Body of pancreas (tissue), 4 donors: ENCODE data around the gene USP53. TPM values are rescaled to one million over a fixed set of nuclear protein-coding genes. Genes with fewer than 3 reads are reported as not detected.

Experiments used
- ATAC-seq: fragments of 150-250 bp; one replicate; pipeline ENCODE4 v1.9.1; 2016
- DNase-seq, 4 donors: peaks; one replicate each; pipeline ENCODE4 v3.0.0-alpha.2; 2019
- H3K27ac ChIP-seq, 4 donors: fragments of 200-600 bp; sonication (generic); 1 replicate in 3 of 4; 2 replicates in 1 of 4; pipeline versions ENCODE4 v1.5.1 to v1.6.1; 2016 to 2019; ENCODE audit warnings: mild to moderate bottlenecking in 1 of 4, mixed read lengths in 1 of 4, moderate library complexity in 1 of 4
- H3K27me3 ChIP-seq, 2 donors: fragments of 200-600 bp; sonication (generic); one replicate each; pipeline ENCODE4 v1.6.0; 2016; ENCODE audit warnings: mild to moderate bottlenecking in 1 of 2
- H3K36me3 ChIP-seq, 2 donors: fragments of 200-600 bp; sonication (generic); replicated peaks in 1 of 2; 2 replicates each; pipeline ENCODE4 v1.5.1; 2016; ENCODE audit warnings: low read depth in 2 of 2; ENCODE audit not compliant: insufficient read depth in 1 of 2
- H3K4me1 ChIP-seq: fragments of 200-600 bp; sonication (generic); one replicate; pipeline ENCODE4 v1.6.0; 2016
- H3K4me3 ChIP-seq, 2 donors: fragments of 200-600 bp; sonication (generic); 1 replicate in 1 of 2; 2 replicates in 1 of 2; pipeline ENCODE4 v1.5.1; 2016 to 2019
- H3K9me3 ChIP-seq, 3 donors: fragments of 200-600 bp; sonication (generic); 1 replicate in 2 of 3; 2 replicates in 1 of 3; pipeline ENCODE4 v1.5.1; 2016
- CTCF ChIP-seq, 7 experiments: fragments of 450-650 bp in 4 of 7; fragments of 200-600 bp in 3 of 7; sonication (generic) in 3 of 7; IDR thresholded peaks; one replicate each; pipeline ENCODE4 v1.5.1; 2016 to 2019; ENCODE audit warnings: antibody characterized with exemption in 7 of 7
- POLR2A ChIP-seq, 3 donors: fragments of 450-650 bp; IDR thresholded peaks; one replicate each; pipeline ENCODE4 v1.6.1; 2016; ENCODE audit warnings: antibody characterized with exemption in 3 of 3, mild to moderate bottlenecking in 2 of 3
- WGBS, 2 donors: methylation state at CpG; one replicate each; pipeline ENCODE4 v1.1.5; 2017; 5-methylcytosine and 5-hydroxymethylcytosine counted together
- intact Hi-C: fragments of 100-400 bp; cut with DNase I; formaldehyde crosslinking; loops from one replicate; pipeline ENCODE4 v1.15.1; 2023
- total RNA-seq, 2 donors: library from RNA; depleted of rRNA; stranded (reverse); fragments of >200 nt; gene quantifications; one replicate each; pipeline ENCODE4 v1.1.0, GENCODE V29; 2016

The USP53 gene
- total RNA-seq, 2 donors from 2014 or later, result 47.5 to 77.6 TPM

DNA sequence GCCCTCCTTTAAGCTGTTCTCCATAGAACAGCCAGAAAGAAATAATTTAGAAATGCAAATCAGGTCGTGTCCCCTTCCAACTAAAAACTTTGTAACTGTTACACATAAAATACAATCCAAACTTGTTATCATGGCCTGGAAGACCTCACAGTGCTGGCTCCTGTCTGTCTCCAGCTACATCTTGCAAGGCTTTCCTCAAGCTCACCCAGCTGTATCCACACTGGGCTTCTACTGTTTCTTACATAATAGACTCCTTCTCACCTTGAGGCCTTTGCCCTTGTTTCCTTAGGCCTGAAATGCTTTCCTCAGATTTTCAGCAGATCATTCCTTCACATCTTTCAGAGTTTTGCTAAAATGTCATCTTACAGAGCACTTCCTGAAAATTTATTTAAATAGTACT lies 33.5 kb upstream of the USP53 start:
- intact Hi-C loops, result no loop called here
- H3K27ac ChIP-seq, result no peak overlapping the region
- no peaks in the 10 kb centered on the region for H3K4me1 ChIP-seq
- H3K4me3 ChIP-seq, result no peak overlapping the region
- ATAC-seq (no peak), DNase-seq (no peak)
- no peaks in the 10 kb centered on the region for H3K9me3 ChIP-seq
- TF ChIP-seq POLR2A (IDR thresholded peaks at IDR 0.05) (no peak), CTCF (IDR thresholded peaks at IDR 0.05) (no peak)
- no peaks in the 10 kb centered on the region for H3K27me3 ChIP-seq
- WGBS, 2 donors, result 67 to 86% methylated on average over 1 of the region's 1 CpG
- H3K36me3 ChIP-seq, result no peaks in the 10 kb centered on the region

DNA sequence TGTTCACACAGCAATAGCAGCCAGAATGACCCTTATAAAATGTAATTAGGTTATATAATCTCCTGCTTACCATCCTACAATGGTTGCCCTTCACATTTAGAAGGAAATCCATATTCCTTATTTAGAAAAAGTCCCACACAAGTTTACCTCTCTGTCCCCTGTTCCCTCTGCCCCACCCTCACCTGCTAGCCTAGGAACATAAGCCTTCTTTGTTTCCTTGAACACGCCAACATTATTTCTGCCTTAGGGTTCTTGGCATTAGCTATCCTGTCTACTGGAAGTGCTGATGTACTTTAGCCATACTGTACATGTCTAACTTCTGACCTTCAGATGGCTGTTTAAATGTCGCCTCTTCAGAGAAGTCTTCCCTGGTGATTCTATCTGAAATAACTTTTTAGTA lies 28.4 kb upstream of the USP53 start:
- Histone ChIP-seq H3K4me3 (no peak overlapping the region), H3K9me3 (no peaks in the 10 kb centered on the region), H3K27me3 (no peaks in the 10 kb centered on the region), H3K27ac (no peak overlapping the region), H3K36me3 (no peaks in the 10 kb centered on the region), H3K4me1 (peaks cover 11% of the 10 kb centered on the region)
- no peak for DNase-seq
- intact Hi-C loops, result no loop called here
- 81 to 87% methylated on average over 2 of the region's 2 CpGs for WGBS, 2 donors
- ATAC-seq, result no peak
- TF ChIP-seq CTCF (IDR thresholded peaks at IDR 0.05), result no peak
- TF ChIP-seq POLR2A (IDR thresholded peaks at IDR 0.05), result no peak

GRCh38 chr4:119189638-119190037 lies 22.9 kb upstream of the USP53 start:
- H3K4me1 ChIP-seq, result peaks cover 19% of the 10 kb centered on the region
- peak; percentile 91 for ATAC-seq

GRCh38 chr4:119190354-119190753 lies 22.2 kb upstream of the USP53 start:
- H3K4me3 ChIP-seq, result no peak overlapping the region
- TF ChIP-seq POLR2A (IDR thresholded peaks at IDR 0.05) (no peak), CTCF (IDR thresholded peaks at IDR 0.05) (no peak)
- peak overlapping the region in 1 of 4 donors; percentile 63 for H3K27ac ChIP-seq
- WGBS, 2 donors, result 84 to 91% methylated on average over 2 of the region's 2 CpGs
- ATAC-seq, result no peak
- H3K36me3 ChIP-seq, result no peaks in the 10 kb centered on the region
- H3K27me3 ChIP-seq, result no peaks in the 10 kb centered on the region
- no peaks in the 10 kb centered on the region for H3K9me3 ChIP-seq
- no peak for DNase-seq
- intact Hi-C loops, result no loop called here
- H3K4me1 ChIP-seq, result peaks cover 19% of the 10 kb centered on the region

More at GRCh38 chr4:119189638-119190037, 22.9 kb upstream of the USP53 start:
- DNase-seq, result peak in 1 of 4 donors; percentile 22
- intact Hi-C loops, result no loop called here
- Histone ChIP-seq H3K4me3 (no peak overlapping the region), H3K36me3 (no peaks in the 10 kb centered on the region), H3K9me3 (no peaks in the 10 kb centered on the region), H3K27ac (peak overlapping the region in 2 of 4 donors; percentile 56 to 63), H3K27me3 (no peaks in the 10 kb centered on the region)
- TF ChIP-seq CTCF (IDR thresholded peaks at IDR 0.05) (no peak), POLR2A (IDR thresholded peaks at IDR 0.05) (no peak)
- WGBS, 2 donors, result 3 to 6% methylated on average over 1 of the region's 1 CpG

DNA sequence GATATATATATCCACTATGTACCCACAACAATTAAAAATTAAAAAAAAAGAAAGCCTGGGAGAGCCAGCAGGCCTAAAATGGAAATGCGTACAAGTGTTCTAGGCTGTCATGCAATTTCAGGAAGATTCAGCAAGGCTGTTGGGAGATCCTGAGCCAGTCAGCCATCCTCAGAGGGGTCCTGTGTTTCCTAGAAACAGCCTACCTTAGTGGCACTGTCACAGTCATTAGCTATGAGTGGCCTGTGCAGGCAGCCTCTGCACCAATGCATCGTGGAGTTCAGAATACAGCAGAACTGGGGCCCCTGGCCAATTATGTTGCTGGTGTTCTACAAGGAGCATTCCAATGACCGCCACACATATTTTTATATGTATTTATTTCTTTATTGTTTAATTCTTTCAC lies 21.0 kb upstream of the USP53 start:
- DNase-seq (no peak), ATAC-seq (no peak)
- no peaks in the 10 kb centered on the region for H3K27me3 ChIP-seq
- no peak for TF ChIP-seq POLR2A (IDR thresholded peaks at IDR 0.05)
- no peak for TF ChIP-seq CTCF (IDR thresholded peaks at IDR 0.05)
- no peaks in the 10 kb centered on the region for H3K9me3 ChIP-seq
- peaks cover 19% of the 10 kb centered on the region for H3K4me1 ChIP-seq
- no peak overlapping the region for H3K27ac ChIP-seq
- WGBS, 2 donors, result 97 to 98% methylated on average over 3 of the region's 3 CpGs
- H3K4me3 ChIP-seq, result no peak overlapping the region
- H3K36me3 ChIP-seq, result no peaks in the 10 kb centered on the region
- intact Hi-C loops, result no loop called here
